LHCN-M2 (cell line): Measurements from ENCODE around the gene NMUR1. TPM values are rescaled to one million over a fixed set of nuclear protein-coding genes. Genes with fewer than 3 reads are reported as not detected.
"Not testable (repeated sequence)": the region's sequence is repeated elsewhere in the genome, so short reads cannot be mapped to it uniquely, and the experiment has no call there.

ENCODE experiments used
- DNase-seq: peaks from one replicate; pipeline ENCODE4 v3.0.0-alpha.2; 2012; ENCODE audit warnings: low read depth
- polyA plus RNA-seq: library from polyadenylated mRNA; unstranded; fragments of >200 nt; gene quantifications from one replicate; pipeline ENCODE4 v1.2.1, GENCODE V29; 2012; ENCODE audit warnings: missing spikeins
- total RNA-seq: library from RNA; depleted of rRNA; stranded (reverse); fragments of >200 nt; gene quantifications from 2 replicates; pipeline ENCODE4 v1.2.3, GENCODE V29; 2014; rRNA removed

The NMUR1 gene
- not detected in 2 replicates for total RNA-seq
- polyA plus RNA-seq: not detected

GRCh38 chr2:231530099-231531011, at the start of gene NMUR1:
NMUR1 (minus strand) TSS chr2:231530445; CDS start chr2:231530361, 84 bp downstream.
- DNase-seq: no peak

- no peak for DNase-seq
These were observed 49.3 kb upstream of the NMUR1 start for GRCh38 chr2:231579560-231579959.

GRCh38 chr2:231578655-231579054, 48.4 kb upstream of the NMUR1 start:
- not testable (repeated sequence) for DNase-seq

- no peak for DNase-seq
These were observed 46.2 kb upstream of the NMUR1 start for GRCh38 chr2:231576465-231576864.

GRCh38 chr2:231575612-231576256, 45.5 kb upstream of the NMUR1 start:
- DNase-seq: no peak

GRCh38 chr2:231573698-231574421, 43.6 kb upstream of the NMUR1 start:
- DNase-seq: no peak

- no peak for DNase-seq
These were observed 42.9 kb upstream of the NMUR1 start for GRCh38 chr2:231573096-231573495.

- no peak for DNase-seq
These were observed 41.5 kb upstream of the NMUR1 start for GRCh38 chr2:231571661-231572191.

- not testable (repeated sequence) for DNase-seq
These were observed 40.7 kb upstream of the NMUR1 start for GRCh38 chr2:231570915-231571314.

GRCh38 chr2:231568785-231569435, 38.7 kb upstream of the NMUR1 start:
- DNase-seq: no peak

- DNase-seq: no peak
These were observed 38.0 kb upstream of the NMUR1 start for GRCh38 chr2:231568098-231568784.

- DNase-seq: no peak
These were observed 36.9 kb upstream of the NMUR1 start for GRCh38 chr2:231567159-231567558.

GRCh38 chr2:231565887-231566594, 35.8 kb upstream of the NMUR1 start:
- DNase-seq: no peak

GRCh38 chr2:231563378-231563961, 33.2 kb upstream of the NMUR1 start:
- DNase-seq: peak; percentile 42

- DNase-seq: peak; percentile 73
These were observed 27.4 kb upstream of the NMUR1 start for GRCh38 chr2:231557571-231558217.

- no peak for DNase-seq
These were observed 26.7 kb upstream of the NMUR1 start for GRCh38 chr2:231556981-231557380.

- DNase-seq: not testable (repeated sequence)
These were observed 26.3 kb upstream of the NMUR1 start for GRCh38 chr2:231556496-231556895.

- DNase-seq: no peak
These were observed 24.7 kb upstream of the NMUR1 start for GRCh38 chr2:231554748-231555545.
